ENCODE measurements around the gene VPS33A.

Gene VPS33A

GRCh38 chr12:122250047-122250446, 16.2 kb downstream of the VPS33A start:
- DNase-seq: no peak

DNA sequence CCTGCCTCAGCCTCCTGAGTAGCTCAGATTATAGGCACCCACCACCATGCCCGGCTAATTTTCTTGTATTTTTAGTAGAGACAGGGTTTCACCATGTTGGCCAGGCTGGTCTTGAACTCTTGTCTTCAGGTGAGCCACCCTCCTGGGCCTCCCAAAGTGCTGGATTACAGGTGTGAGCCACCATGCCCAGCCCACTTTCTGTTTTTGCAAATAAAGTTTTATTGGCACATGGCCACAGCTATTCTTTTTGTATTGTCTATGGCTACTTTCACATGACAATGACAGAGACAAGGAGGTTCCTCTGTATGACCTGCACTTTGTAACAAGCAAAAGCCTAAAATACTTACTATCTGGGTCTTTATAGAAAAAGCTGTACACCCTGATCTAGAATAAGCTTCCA, 20.7 kb downstream of the VPS33A start:
- DNase-seq: no peak

- DNase-seq: no peak
Observed at GRCh38 chr12:122244565-122245371, 21.5 kb downstream of the VPS33A start.

DNA sequence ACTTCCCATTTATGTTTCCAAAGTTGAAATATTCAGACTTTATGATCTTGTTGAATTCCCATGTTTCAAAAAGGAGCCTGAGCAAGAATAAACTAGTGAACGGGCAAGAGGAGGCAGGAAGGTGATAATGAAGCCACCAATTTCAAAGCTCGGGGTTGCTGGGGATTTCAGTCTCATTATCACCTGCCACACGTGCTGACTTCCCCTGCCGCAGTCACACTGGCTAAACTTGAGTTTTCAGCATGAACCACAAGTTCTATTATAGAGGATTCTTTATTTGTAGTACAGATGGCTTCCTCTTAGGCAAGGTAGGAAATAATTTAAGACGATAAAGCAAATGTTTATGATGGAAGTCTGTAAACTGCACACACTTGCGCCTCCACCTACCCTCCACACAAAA, 22.3 kb downstream of the VPS33A start:
- DNase-seq: no peak

DNA sequence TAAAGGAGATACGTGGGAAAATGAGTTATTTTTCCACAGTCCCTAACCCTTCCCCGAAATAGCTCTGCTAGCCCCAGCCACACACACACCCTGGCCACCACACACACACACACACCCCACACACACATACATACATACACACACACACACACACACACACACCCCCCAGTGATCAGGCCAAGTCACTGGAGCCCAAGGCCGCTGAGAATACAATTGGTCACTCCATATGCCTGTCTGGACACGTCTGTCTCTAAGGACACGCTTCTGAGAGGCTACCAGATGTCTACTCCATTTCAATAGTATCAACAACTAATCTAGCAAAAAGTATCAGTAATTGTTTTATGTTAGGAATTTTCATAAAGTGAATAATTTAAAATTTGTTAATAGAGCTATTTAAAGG, 27.4 kb downstream of the VPS33A start:
- DNase-seq: no peak

DNA sequence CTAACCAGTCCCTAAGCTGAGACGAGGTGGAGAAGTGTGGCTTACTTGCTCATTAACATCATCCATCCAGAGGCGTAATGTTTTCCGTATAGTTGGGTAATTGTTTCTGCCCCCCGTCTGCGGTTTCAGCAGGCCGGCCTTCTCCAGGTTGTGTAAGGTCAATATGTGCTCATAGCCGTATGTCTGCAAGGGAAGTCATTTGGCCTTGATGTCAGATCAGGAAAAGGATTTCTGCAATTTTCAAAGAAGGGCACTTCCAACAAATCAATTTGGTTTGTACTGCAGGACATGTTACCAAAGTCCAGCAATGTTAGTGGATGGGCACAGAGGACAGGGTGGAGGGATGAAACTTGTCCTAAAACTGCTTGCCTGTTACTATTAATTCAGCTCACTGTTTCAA, 30.6 kb downstream of the VPS33A start:
- DNase-seq: no peak

GRCh38 chr12:122232691-122233090, 33.6 kb downstream of the VPS33A start:
- DNase-seq: no peak

DNA sequence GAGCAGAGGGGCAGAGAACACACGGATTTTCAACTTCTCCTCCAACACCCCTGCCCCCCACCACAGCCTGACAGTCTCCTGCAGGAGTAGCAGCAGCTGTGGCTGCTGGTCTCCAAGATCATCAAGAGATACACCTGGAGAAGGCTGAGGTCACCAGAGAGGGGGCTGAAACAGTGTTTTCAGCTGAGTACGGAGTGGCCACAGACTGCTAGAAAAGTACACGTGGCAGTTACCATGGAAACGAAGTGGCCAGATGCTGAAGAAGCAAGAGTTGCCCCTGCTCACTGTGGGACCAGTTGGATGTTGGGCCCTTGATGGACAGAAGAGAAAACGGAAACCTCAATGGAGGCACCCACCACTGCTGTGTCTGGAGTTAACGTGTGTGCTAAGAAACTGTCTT, 35.5 kb downstream of the VPS33A start:
- DNase-seq: no peak

DNA sequence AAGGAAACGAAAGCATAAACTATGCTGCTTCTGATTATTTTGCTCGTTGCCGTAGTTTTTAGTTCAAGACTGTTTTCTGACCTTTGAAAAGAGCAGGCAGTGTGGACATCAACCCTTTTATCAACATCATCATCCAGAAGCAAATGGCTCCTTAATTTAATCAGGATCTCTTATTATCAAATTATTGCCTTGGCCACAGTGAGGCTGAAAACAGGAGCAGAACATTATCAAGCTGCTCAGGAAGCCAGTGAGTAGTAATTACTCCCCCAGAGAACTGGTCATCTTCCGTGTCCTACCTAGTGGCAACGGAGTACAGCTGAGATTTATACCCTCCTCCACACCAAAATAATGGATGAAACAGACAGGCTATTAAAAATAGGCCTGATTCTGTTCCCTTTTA, 38.2 kb downstream of the VPS33A start:
- no peak for DNase-seq

- peak; percentile 69 for DNase-seq
Observed at GRCh38 chr12:122227341-122227740, 39.0 kb downstream of the VPS33A start.

GRCh38 chr12:122226366-122227125, 39.7 kb downstream of the VPS33A start:
- DNase-seq: no peak

- DNase-seq: peak; percentile 100
Observed at GRCh38 chr12:122225683-122226365, 40.5 kb downstream of the VPS33A start, which contains the start of gene DIABLO. Gene DIABLO (minus strand): TSS chr12:122226052. CDS start chr12:122226014, 38 bp downstream.

- DNase-seq: no peak
Observed at GRCh38 chr12:122216445-122216844, 49.8 kb downstream of the VPS33A start.

- DNase-seq: no peak
Observed at GRCh38 chr12:122215771-122216170, 50.5 kb downstream of the VPS33A start.

DNA sequence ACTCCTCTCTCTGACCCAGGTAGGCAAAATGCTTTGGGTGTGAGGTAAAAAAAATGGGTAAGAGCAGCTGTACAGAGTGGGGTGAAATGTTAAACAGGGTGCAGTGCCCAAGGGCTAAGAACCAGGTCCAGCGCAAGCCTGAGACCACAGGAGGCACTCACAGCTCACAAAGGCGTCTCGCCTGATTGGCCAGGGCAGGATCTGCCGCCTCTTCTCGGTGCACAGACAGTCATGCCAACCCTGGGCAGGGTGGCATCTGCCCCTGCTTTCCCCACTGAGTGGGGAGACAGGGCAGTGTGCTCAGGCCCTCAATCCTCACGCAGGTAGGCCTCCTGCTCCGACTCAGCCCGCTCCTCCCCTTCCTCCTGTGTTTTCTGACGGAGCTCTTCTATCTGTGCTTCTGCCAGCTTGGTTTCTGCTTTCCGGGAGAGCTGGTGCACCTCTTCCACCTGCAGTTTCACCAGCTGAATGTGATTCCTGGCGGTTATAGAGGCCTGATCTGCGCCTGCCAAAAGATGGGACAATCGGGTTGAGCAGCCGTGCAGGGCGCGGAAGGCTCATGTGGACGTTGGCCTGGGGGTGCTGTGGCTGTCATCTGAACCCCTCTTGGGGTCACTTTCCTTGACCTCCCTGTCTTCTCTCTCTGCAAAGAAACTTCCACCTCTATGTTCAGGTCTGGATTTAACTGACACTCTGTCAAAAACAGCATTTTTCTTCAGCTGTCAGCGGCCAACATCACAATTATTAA, 58.0 kb downstream of the VPS33A start:
- DNase-seq: no peak

DNA sequence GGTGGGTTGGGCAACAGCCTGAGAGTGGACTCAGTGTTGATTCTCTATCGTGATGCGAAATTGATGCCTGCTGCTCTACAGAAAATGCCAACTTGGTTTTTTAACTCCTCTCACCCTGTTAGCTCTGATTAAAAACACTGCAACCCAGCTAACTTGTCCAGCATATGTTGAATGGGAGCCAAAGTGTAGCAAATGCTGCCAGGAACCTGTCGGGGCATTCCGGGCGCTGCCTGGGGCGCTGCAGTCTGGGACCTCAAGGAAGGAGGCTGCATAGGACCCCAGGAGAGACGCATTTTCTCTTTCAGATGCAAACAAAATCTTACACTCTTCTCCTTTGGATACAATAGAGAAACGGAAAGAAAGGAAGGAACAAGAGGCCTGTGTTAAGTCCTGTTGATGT, 58.9 kb downstream of the VPS33A start:
- DNase-seq: no peak

DNA sequence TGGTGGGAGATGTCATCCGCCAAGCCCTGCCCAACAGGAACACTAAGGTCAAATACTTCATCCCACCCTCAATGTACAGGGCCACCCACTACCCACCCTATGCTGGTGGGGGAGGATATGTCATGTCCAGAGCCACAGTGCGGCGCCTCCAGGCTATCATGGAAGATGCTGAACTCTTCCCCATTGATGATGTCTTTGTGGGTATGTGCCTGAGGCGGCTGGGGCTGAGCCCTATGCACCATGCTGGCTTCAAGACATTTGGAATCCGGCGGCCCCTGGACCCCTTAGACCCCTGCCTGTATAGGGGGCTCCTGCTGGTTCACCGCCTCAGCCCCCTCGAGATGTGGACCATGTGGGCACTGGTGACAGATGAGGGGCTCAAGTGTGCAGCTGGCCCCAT, 59.3 kb downstream of the VPS33A start:
- no peak for DNase-seq

- DNase-seq: no peak
Observed at GRCh38 chr12:122206111-122206881, 60.0 kb downstream of the VPS33A start.

DNA sequence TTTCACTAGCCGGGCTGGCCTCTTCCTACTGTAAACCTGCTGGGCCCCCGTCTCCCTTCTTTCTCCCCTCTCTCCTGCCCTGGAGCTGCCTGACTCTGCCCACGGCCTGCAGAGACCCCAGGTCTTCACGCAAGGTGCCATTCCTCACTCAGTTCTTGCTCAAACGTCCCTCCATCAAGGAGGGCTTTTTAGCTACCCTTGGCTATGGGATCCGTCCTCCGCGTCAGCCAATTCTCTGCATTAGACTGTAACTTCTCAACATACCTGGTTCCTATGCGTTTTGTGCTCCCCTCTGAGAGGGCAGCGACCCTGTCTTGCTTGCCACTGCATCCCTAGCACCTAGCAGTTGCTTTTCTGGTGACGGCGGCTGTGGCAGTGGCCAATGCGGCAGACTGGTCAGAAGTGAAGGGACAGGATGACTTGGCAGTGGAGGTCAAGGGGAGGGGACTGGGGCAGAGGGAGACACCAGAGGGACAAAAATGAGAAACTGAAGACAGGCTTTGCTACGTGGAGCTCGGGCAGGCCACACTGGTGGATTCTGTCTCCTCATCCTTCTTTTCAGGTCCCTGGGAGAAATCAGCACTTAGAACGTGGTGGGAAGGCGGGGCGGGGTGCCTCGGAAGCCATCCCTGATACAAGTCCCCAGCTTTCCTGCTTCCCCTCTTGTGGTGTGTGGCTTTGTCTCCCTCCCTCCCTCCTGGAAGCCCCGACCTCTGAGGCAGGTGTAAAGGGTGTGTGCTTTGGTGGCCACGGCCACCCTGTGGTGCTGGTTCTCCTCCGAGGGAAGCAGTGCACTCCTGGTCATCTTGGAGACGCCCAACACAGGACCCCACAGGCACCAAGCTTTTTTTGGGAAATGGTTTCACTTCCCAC, 61.0 kb downstream of the VPS33A start:
- DNase-seq: no peak

DNA sequence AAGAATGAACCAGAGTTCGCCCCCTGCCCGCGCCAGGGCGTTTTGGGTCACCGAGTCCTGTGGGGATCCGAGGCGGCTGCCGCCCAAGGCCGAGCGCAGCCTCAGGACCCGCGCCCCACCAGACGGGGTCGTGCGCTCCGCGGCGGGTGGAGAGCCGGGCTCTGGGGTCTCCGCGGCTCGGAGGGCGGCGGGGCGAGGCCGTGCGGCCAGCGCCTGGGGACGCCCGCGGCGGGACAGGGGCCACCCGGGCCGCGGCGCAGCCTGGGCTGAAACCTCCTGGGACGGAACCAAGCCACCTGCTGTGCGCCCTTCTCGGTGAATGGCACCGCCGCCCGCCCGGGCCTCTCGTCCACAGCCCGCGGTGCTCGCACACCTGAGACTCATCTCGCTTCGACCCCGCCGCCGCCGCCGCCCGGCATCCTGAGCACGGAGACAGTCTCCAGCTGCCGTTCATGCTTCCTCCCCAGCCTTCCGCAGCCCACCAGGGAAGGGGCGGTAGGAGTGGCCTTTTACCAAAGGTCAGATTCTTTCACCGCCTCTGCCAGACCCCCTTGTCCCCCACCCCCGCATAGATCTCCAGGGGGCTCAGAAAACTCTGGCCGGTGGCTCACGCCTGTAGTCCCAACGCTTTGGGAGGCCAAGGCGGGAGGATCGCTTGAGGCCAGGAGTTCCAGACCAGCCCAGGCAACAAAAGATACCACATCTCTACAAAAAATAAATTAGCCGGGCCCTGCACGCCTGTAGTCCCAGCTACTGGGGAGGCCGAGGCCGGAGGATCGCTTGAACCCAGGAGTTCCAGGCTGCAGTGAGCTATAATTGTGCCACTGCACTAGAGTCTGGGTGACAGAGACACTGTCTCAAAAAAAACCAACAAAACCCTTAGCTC, 61.9 kb downstream of the VPS33A start:
- DNase-seq: no peak
